Peyer's patch (tissue), 4 donors: ENCODE measurements around the gene ARF3.

Experiments
- CTCF ChIP-seq, 6 experiments: fragments of 450-650 bp in 4 of 6; fragments of 200-600 bp in 2 of 6; sonication (generic) in 1 of 6; IDR thresholded peaks; one replicate each; pipeline ENCODE4 v1.5.1; 2017 to 2019; ENCODE audit warnings: antibody characterized with exemption in 6 of 6, mild to moderate bottlenecking in 3 of 6, moderate library complexity in 1 of 6
- POLR2A ChIP-seq, 2 donors: fragments of 450-650 bp; IDR thresholded peaks; one replicate each; pipeline ENCODE4 v1.5.1; 2017; ENCODE audit warnings: antibody characterized with exemption in 2 of 2, mild to moderate bottlenecking in 2 of 2, moderate library complexity in 2 of 2

GRCh38 chr12:48933664-48934311, 23.5 kb downstream of the ARF3 start:
- no peak for TF ChIP-seq CTCF (IDR thresholded peaks at IDR 0.05)
- no peak for TF ChIP-seq POLR2A (IDR thresholded peaks at IDR 0.05)
